ENCODE results near the gene CAP2. TPM values are rescaled to one million over a fixed set of nuclear protein-coding genes. Genes with fewer than 3 reads are reported as not detected.

The CAP2 gene
- total RNA-seq, 4 donors from 2014 or later = 1.4 to 2.9 (median 2.2) TPM

GRCh38 chr6:17474289-17474688 lies 80.9 kb downstream of the CAP2 start:
- 84% methylated on average over 4 of the region's 4 CpGs for WGBS
- TF ChIP-seq POLR2AphosphoS5 (IDR thresholded peaks at IDR 0.05) (no peak), EP300 (IDR thresholded peaks at IDR 0.05) (no peak), POLR2A (IDR thresholded peaks at IDR 0.05) (no peak), CTCF (IDR thresholded peaks at IDR 0.05) (no peak)
- no peaks in the 10 kb centered on the region for H3K27me3 ChIP-seq
- DNase-seq (ENCODE audit: low spot score in 2 of 2) = no peak
- no peaks in the 10 kb centered on the region for H3K9me3 ChIP-seq
- H3K27ac ChIP-seq = no peak overlapping the region
- H3K4me1 ChIP-seq = peaks cover 21% of the 10 kb centered on the region
- no peaks in the 10 kb centered on the region for H3K36me3 ChIP-seq
- H3K4me3 ChIP-seq = no peak overlapping the region

GRCh38 chr6:17475606-17476244 lies 82.3 kb downstream of the CAP2 start:
- Histone ChIP-seq H3K4me3 (no peak overlapping the region), H3K9me3 (no peaks in the 10 kb centered on the region), H3K27ac (no peak overlapping the region), H3K4me1 (peaks cover 9% of the 10 kb centered on the region), H3K27me3 (no peaks in the 10 kb centered on the region), H3K36me3 (no peaks in the 10 kb centered on the region)
- 88% methylated on average over 4 of the region's 4 CpGs for WGBS
- TF ChIP-seq CTCF (IDR thresholded peaks at IDR 0.05) (no peak), EP300 (IDR thresholded peaks at IDR 0.05) (no peak), POLR2A (IDR thresholded peaks at IDR 0.05) (no peak), POLR2AphosphoS5 (IDR thresholded peaks at IDR 0.05) (no peak)
- no peak for DNase-seq (ENCODE audit: low spot score in 2 of 2)

GRCh38 chr6:17476511-17476910 lies 83.1 kb downstream of the CAP2 start:
- Histone ChIP-seq H3K4me3 (no peak overlapping the region), H3K4me1 (peaks cover 9% of the 10 kb centered on the region), H3K36me3 (no peaks in the 10 kb centered on the region), H3K27ac (no peak overlapping the region), H3K9me3 (no peaks in the 10 kb centered on the region), H3K27me3 (no peaks in the 10 kb centered on the region)
- WGBS = 87% methylated on average over 4 of the region's 4 CpGs
- DNase-seq (ENCODE audit: low spot score in 2 of 2) = no peak
- no peak for TF ChIP-seq EP300 (IDR thresholded peaks at IDR 0.05)
- TF ChIP-seq POLR2A (IDR thresholded peaks at IDR 0.05) = no peak
- no peak for TF ChIP-seq CTCF (IDR thresholded peaks at IDR 0.05)
- TF ChIP-seq POLR2AphosphoS5 (IDR thresholded peaks at IDR 0.05) = no peak

- 92% methylated on average over 2 of the region's 2 CpGs for WGBS
These were observed 84.0 kb downstream of the CAP2 start for GRCh38 chr6:17477356-17477755.

More at GRCh38 chr6:17477356-17477755, 84.0 kb downstream of the CAP2 start:
- no peak for TF ChIP-seq CTCF (IDR thresholded peaks at IDR 0.05)
- TF ChIP-seq EP300 (IDR thresholded peaks at IDR 0.05) = no peak
- TF ChIP-seq POLR2A (IDR thresholded peaks at IDR 0.05) = no peak
- TF ChIP-seq POLR2AphosphoS5 (IDR thresholded peaks at IDR 0.05) = no peak
- H3K36me3 ChIP-seq = no peaks in the 10 kb centered on the region
- H3K4me1 ChIP-seq = peaks cover 9% of the 10 kb centered on the region
- DNase-seq (ENCODE audit: low spot score in 2 of 2) = no peak
- no peaks in the 10 kb centered on the region for H3K27me3 ChIP-seq
- no peak overlapping the region for H3K4me3 ChIP-seq
- no peaks in the 10 kb centered on the region for H3K9me3 ChIP-seq
- no peak overlapping the region for H3K27ac ChIP-seq

Measured in suprapubic skin (tissue), 4 donors.